Hepatocyte (in vitro differentiated cells): Measurements from ENCODE around the gene LRRC27.

Experiments
- CTCF ChIP-seq: fragments of 200-600 bp; sonication (generic); IDR thresholded peaks from 2 replicates; pipeline ENCODE4 v1.5.1; 2016; ENCODE audit warnings: antibody characterized with exemption, mild to moderate bottlenecking; ENCODE audit not compliant: poor library complexity
- EZH2 ChIP-seq: fragments of 200-600 bp; sonication (generic); IDR thresholded peaks from 2 replicates; pipeline ENCODE4 v1.6.1; 2016; ENCODE audit warnings: antibody characterized with exemption, mild to moderate bottlenecking, borderline replicate concordance
- EZH2phosphoT487 ChIP-seq: fragments of 200-600 bp; sonication (generic); IDR thresholded peaks from one replicate; pipeline ENCODE4 v1.6.1; 2018; ENCODE audit warnings: antibody characterized with exemption, mild to moderate bottlenecking, low read depth, moderate library complexity; ENCODE audit not compliant: unreplicated experiment, severe bottlenecking

- TF ChIP-seq CTCF (no peak), EZH2 (no peak), EZH2phosphoT487 (no peak)
Measured at GRCh38 chr10:132404169-132404880, 72.3 kb downstream of the LRRC27 start.
